Measurements from ENCODE around the gene STAT5B.

DNA sequence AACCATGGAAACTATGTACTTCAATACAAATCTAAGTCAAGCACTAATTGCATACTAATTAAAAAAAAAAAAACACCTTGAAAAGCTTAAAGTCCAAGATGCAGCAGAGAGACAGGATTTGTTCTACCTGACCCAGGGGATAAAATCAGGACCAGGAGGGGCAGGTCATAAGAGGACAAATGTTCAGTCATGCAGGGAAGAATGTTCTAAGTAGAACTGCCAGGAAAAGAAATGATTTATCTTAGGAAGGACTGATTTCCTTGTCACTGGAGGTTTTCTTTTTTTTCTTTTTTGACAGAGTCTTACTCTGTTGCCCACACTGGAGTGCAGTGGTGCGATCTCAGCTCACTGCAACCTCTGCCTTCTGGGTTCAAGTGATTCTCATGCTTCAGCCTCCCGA is 72.8 kb downstream of the STAT5B start:
- no peak for TF ChIP-seq CTCF (IDR thresholded peaks at IDR 0.05; ENCODE audit: insufficient read depth, low read depth, low read length)
- no peak for TF ChIP-seq EZH2 (IDR thresholded peaks at IDR 0.05; ENCODE audit: insufficient read depth, low read length)

All from astrocyte (in vitro differentiated cells and primary cell).